ENCODE measurements around the gene MAGI1.

The MAGI1 gene

GRCh38 chr3:65944252-65944651, 94.5 kb downstream of the MAGI1 start:
- DNase-seq (ENCODE audit: low spot score): no peak

- DNase-seq (ENCODE audit: low spot score): no peak
Observed at GRCh38 chr3:65939801-65940246, 98.9 kb downstream of the MAGI1 start.

GRCh38 chr3:65939184-65939583, 99.5 kb downstream of the MAGI1 start:
- DNase-seq (ENCODE audit: low spot score): no peak

- DNase-seq (ENCODE audit: low spot score): no peak
Observed at GRCh38 chr3:65938676-65939075, 100.0 kb downstream of the MAGI1 start.

- no peak for DNase-seq (ENCODE audit: low spot score)
Observed at GRCh38 chr3:65938147-65938546, 100.6 kb downstream of the MAGI1 start.

GRCh38 chr3:65936908-65937638, 101.6 kb downstream of the MAGI1 start:
- no peak for DNase-seq (ENCODE audit: low spot score)

GRCh38 chr3:65935724-65936123, 103.0 kb downstream of the MAGI1 start:
- peak; percentile 39 for DNase-seq (ENCODE audit: low spot score)

- DNase-seq (ENCODE audit: low spot score): no peak
Observed at GRCh38 chr3:65930648-65931047, 108.1 kb downstream of the MAGI1 start.

- DNase-seq (ENCODE audit: low spot score): peak; percentile 53
Observed at GRCh38 chr3:65928110-65928509, 110.6 kb downstream of the MAGI1 start.

- DNase-seq (ENCODE audit: low spot score): peak; percentile 88
Observed at GRCh38 chr3:65927576-65927975, 111.1 kb downstream of the MAGI1 start.

- no peak for DNase-seq (ENCODE audit: low spot score)
Observed at GRCh38 chr3:65925254-65925954, 113.3 kb downstream of the MAGI1 start.

GRCh38 chr3:65924762-65925161, 114.0 kb downstream of the MAGI1 start:
- DNase-seq (ENCODE audit: low spot score): no peak

- DNase-seq (ENCODE audit: low spot score): peak; percentile 40
Observed at GRCh38 chr3:65922441-65922840, 116.3 kb downstream of the MAGI1 start.

GRCh38 chr3:65919826-65920225, 118.9 kb downstream of the MAGI1 start:
- DNase-seq (ENCODE audit: low spot score): no peak

- DNase-seq (ENCODE audit: low spot score): peak; percentile 25
Observed at GRCh38 chr3:65915477-65915876, 123.2 kb downstream of the MAGI1 start.

- DNase-seq (ENCODE audit: low spot score): peak; percentile 11
Observed at GRCh38 chr3:65914740-65915367, 123.9 kb downstream of the MAGI1 start.

GRCh38 chr3:65914032-65914739, 124.5 kb downstream of the MAGI1 start:
- no peak for DNase-seq (ENCODE audit: low spot score)

- no peak for DNase-seq (ENCODE audit: low spot score)
Observed at GRCh38 chr3:65912647-65913046, 126.1 kb downstream of the MAGI1 start.

- no peak for DNase-seq (ENCODE audit: low spot score)
Observed at GRCh38 chr3:65908588-65908987, 130.1 kb downstream of the MAGI1 start.

- peak; percentile 47 for DNase-seq (ENCODE audit: low spot score)
Observed at GRCh38 chr3:65907232-65908130, 131.2 kb downstream of the MAGI1 start.

- DNase-seq (ENCODE audit: low spot score): no peak
Observed at GRCh38 chr3:65905771-65906170, 132.9 kb downstream of the MAGI1 start.

Measured in kidney tubule cell (primary cell).